Neural cell (in vitro differentiated cells): ENCODE data around the gene SMTNL1. TPM values are rescaled to one million over a fixed set of nuclear protein-coding genes. Genes with fewer than 3 reads are reported as not detected.

Source experiments
- H2AFZ ChIP-seq: fragments of 200-600, 300-800 bp; sonication (generic), shearing (Covaris generic); 2 replicates; pipeline ENCODE4 v1.6.0; 2014; ENCODE audit warnings: low read depth, mild to moderate bottlenecking, antibody characterized with exemption, low read length, moderate library complexity
- H3F3A ChIP-seq: fragments of 200-600 bp; shearing (Covaris generic); 2 replicates; pipeline ENCODE4 v1.6.1; 2016; ENCODE audit warnings: mild to moderate bottlenecking, moderate library complexity, mixed read lengths, antibody characterized with exemption, low read length; ENCODE audit not compliant: insufficient read depth, poor library complexity, severe bottlenecking
- H3K27ac ChIP-seq: fragments of 200-600, 300-800 bp; sonication (generic), shearing (Covaris generic); 2 replicates; pipeline ENCODE4 v1.5.1; 2014; ENCODE audit warnings: mild to moderate bottlenecking, low read length, moderate library complexity
- H3K27me3 ChIP-seq: fragments of 300-800, 200-600 bp; sonication (generic), shearing (Covaris generic); 2 replicates; pipeline ENCODE4 v1.6.0; 2014; ENCODE audit warnings: mild to moderate bottlenecking, low read depth, low read length, moderate library complexity; ENCODE audit not compliant: insufficient read depth
- H3K36me3 ChIP-seq: fragments of 300-800, 200-600 bp; sonication (generic), shearing (Covaris generic); 2 replicates; pipeline ENCODE4 v1.5.1; 2014; ENCODE audit warnings: mild to moderate bottlenecking, antibody characterized with exemption, low read length, moderate library complexity; ENCODE audit not compliant: insufficient read depth
- H3K4me2 ChIP-seq: fragments of 300-800, 200-600 bp; sonication (generic), shearing (Covaris generic); 2 replicates; pipeline ENCODE4 v1.6.0; 2014; ENCODE audit warnings: mild to moderate bottlenecking, low read length
- H3K4me3 ChIP-seq: fragments of 300-800, 200-600 bp; sonication (generic), shearing (Covaris generic); 2 replicates; pipeline ENCODE4 v1.5.1; 2014; ENCODE audit warnings: mild to moderate bottlenecking, low read length, moderate library complexity
- H3K79me2 ChIP-seq: fragments of 200-600 bp; shearing (Covaris generic); replicated peaks from 2 replicates; pipeline ENCODE4 v1.6.0; 2014; ENCODE audit warnings: mild to moderate bottlenecking, low read length, moderate library complexity; ENCODE audit not compliant: insufficient read depth
- H3K9ac ChIP-seq: fragments of 300-800, 200-600 bp; sonication (generic), shearing (Covaris generic); 2 replicates; pipeline ENCODE4 v1.6.1; 2016; ENCODE audit warnings: mild to moderate bottlenecking, low read length, mixed read lengths
- H3K9me2 ChIP-seq: fragments of 200-600 bp; shearing (Covaris generic); 2 replicates; pipeline ENCODE4 v1.6.1; 2016; ENCODE audit warnings: mild to moderate bottlenecking, low read length, mixed read lengths; ENCODE audit not compliant: insufficient read depth
- H3K9me3 ChIP-seq: fragments of 200-600, 300-800 bp; sonication (generic), shearing (Covaris generic); 2 replicates; pipeline ENCODE4 v1.6.1; 2016; ENCODE audit warnings: mild to moderate bottlenecking, mixed run types, low read length, moderate library complexity, mixed read lengths
- H4K20me1 ChIP-seq: fragments of 200-600 bp; shearing (Covaris generic); 2 replicates; pipeline ENCODE4 v1.6.1; 2016; ENCODE audit warnings: mild to moderate bottlenecking, mixed run types; ENCODE audit not compliant: insufficient read depth
- CTCF ChIP-seq: fragments of 450-650 bp; IDR thresholded peaks from 2 replicates; pipeline ENCODE4 v1.5.1; 2014; ENCODE audit warnings: antibody characterized with exemption, mild to moderate bottlenecking, moderate library complexity; ENCODE audit not compliant: poor library complexity, severe bottlenecking
- EP300 ChIP-seq: fragments of 450-650 bp; conservative IDR thresholded peaks from 2 replicates; pipeline ENCODE4 v1.6.1; 2014; ENCODE audit warnings: antibody characterized with exemption, mild to moderate bottlenecking, moderate library complexity; ENCODE audit not compliant: poor library complexity, severe bottlenecking
- EZH2 ChIP-seq: fragments of 200-600, 300-800 bp; shearing (Covaris generic), sonication (generic); IDR thresholded peaks from 2 replicates; pipeline ENCODE4 v1.6.1; 2014; ENCODE audit warnings: antibody characterized with exemption, low read length, borderline replicate concordance, mild to moderate bottlenecking; ENCODE audit not compliant: insufficient read depth, poor library complexity, severe bottlenecking
- MXI1 ChIP-seq: fragments of 450-650 bp; conservative IDR thresholded peaks from 2 replicates; pipeline ENCODE4 v1.6.1; 2014; ENCODE audit warnings: antibody characterized with exemption, mild to moderate bottlenecking; ENCODE audit not compliant: poor library complexity, severe bottlenecking
- POLR2AphosphoS5 ChIP-seq: IDR thresholded peaks from 2 replicates; pipeline ENCODE4 v1.6.1; 2012
- RAD21 ChIP-seq: fragments of 450-650 bp; conservative IDR thresholded peaks from 2 replicates; pipeline ENCODE4 v1.6.1; 2014; ENCODE audit warnings: antibody characterized with exemption, mild to moderate bottlenecking, moderate library complexity
- REST ChIP-seq: IDR thresholded peaks from 2 replicates; pipeline ENCODE4 v1.6.1; 2012; ENCODE audit warnings: borderline replicate concordance
- SMC3 ChIP-seq: fragments of 450-650 bp; conservative IDR thresholded peaks from 2 replicates; pipeline ENCODE4 v1.6.1; 2014; ENCODE audit warnings: antibody characterized with exemption, mild to moderate bottlenecking, moderate library complexity; ENCODE audit not compliant: poor library complexity
- TAF1 ChIP-seq: IDR thresholded peaks from 2 replicates; pipeline ENCODE4 v1.6.1; 2012; ENCODE audit warnings: low read depth
- polyA plus RNA-seq: library from polyadenylated mRNA; depleted of rRNA; stranded (reverse); fragments of >200 nt; gene quantifications from 2 replicates; pipeline ENCODE4 v1.2.3, GENCODE V29; 2014

Gene SMTNL1
- polyA plus RNA-seq, 1 donor from 2014 or later, result not detected

GRCh38 chr11:57567515-57568329, 30.3 kb downstream of the SMTNL1 start, which contains the start of gene UBE2L6:
Gene UBE2L6 (minus strand): TSS chr11:57567672. CDS start chr11:57567611, 61 bp downstream.
- Histone ChIP-seq H2AFZ (peak within 1 kb of the TSS; percentile 94), H3K4me2 (peak within 1 kb of the TSS; percentile 92), H3K4me3 (peak within 1 kb of the TSS; percentile 99), H4K20me1 (no peaks in the 10 kb centered on the region), H3K79me2 (peaks cover 32% of the 10 kb centered on the region), H3F3A (no peaks in the 10 kb centered on the region), H3K9me3 (no peaks in the 10 kb centered on the region), H3K9ac (peak within 1 kb of the TSS; percentile 100), H3K27me3 (no peaks in the 10 kb centered on the region), H3K9me2 (no peaks in the 10 kb centered on the region), H3K27ac (peak within 1 kb of the TSS; percentile 96), H3K36me3 (no peaks in the 10 kb centered on the region)
- peak; percentile 98 for TF ChIP-seq CTCF
- peak; percentile 85 for TF ChIP-seq POLR2AphosphoS5
- TF ChIP-seq MXI1, result peak; percentile 74
- no peak for TF ChIP-seq EZH2
- no peak for TF ChIP-seq SMC3
- peak; percentile 60 for TF ChIP-seq EP300
- TF ChIP-seq TAF1, result peak; percentile 95
- no peak for TF ChIP-seq RAD21
- TF ChIP-seq REST, result peak; percentile 91

- Histone ChIP-seq H3K36me3 (no peaks in the 10 kb centered on the region), H3K4me2 (peak overlapping the region; percentile 53), H2AFZ (peak overlapping the region; percentile 94), H3K9me2 (no peaks in the 10 kb centered on the region), H3K9ac (peak overlapping the region; percentile 100), H3K4me3 (peak overlapping the region; percentile 99), H3K79me2 (peaks cover 29% of the 10 kb centered on the region), H3F3A (no peaks in the 10 kb centered on the region), H3K9me3 (no peaks in the 10 kb centered on the region), H3K27ac (peak overlapping the region; percentile 96), H3K27me3 (no peaks in the 10 kb centered on the region), H4K20me1 (no peaks in the 10 kb centered on the region)
- TF ChIP-seq POLR2AphosphoS5, result no peak
- peak; percentile 86 for TF ChIP-seq RAD21
- TF ChIP-seq TAF1, result no peak
- TF ChIP-seq MXI1, result peak; percentile 16
- no peak for TF ChIP-seq CTCF
- peak; percentile 91 for TF ChIP-seq SMC3
Observed at GRCh38 chr11:57568330-57568766, 31.0 kb downstream of the SMTNL1 start.
